ENCODE results near the gene ALPG.

The ALPG gene

GRCh38 chr2:232457121-232458011, 50.7 kb downstream of the ALPG start:
- no peak for DNase-seq (ENCODE audit: low read depth in 2 of 2)

GRCh38 chr2:232458051-232458660, 51.5 kb downstream of the ALPG start:
- DNase-seq (ENCODE audit: low read depth in 2 of 2): no peak

- DNase-seq (ENCODE audit: low read depth in 2 of 2): no peak
Measured at GRCh38 chr2:232458661-232459418, 52.2 kb downstream of the ALPG start.

- no peak for DNase-seq (ENCODE audit: low read depth in 2 of 2)
Measured at GRCh38 chr2:232459419-232460035, 52.9 kb downstream of the ALPG start.

- DNase-seq (ENCODE audit: low read depth in 2 of 2): no peak
Measured at GRCh38 chr2:232460171-232460570, 53.5 kb downstream of the ALPG start.

All from activated CD4-positive, alpha-beta T cell treated with anti-CD3 and anti-CD28 coated beads for 24 hours (primary cell).